GM12872 (cell line): Measurements from ENCODE around the gene ST6GALNAC3.

Experiments
- TF ChIP-seq, protein P1 (sequence below): IDR thresholded peaks from 3 replicates; pipeline ENCODE4 v1.5.1; 2011; ENCODE audit warnings: low read depth, mild to moderate bottlenecking, low read length, moderate library complexity; ENCODE audit not compliant: insufficient read depth

The ST6GALNAC3 gene

GRCh38 chr1:76668046-76668445 lies 593.5 kb downstream of the ST6GALNAC3 start:
- TF ChIP-seq, protein P1, sequence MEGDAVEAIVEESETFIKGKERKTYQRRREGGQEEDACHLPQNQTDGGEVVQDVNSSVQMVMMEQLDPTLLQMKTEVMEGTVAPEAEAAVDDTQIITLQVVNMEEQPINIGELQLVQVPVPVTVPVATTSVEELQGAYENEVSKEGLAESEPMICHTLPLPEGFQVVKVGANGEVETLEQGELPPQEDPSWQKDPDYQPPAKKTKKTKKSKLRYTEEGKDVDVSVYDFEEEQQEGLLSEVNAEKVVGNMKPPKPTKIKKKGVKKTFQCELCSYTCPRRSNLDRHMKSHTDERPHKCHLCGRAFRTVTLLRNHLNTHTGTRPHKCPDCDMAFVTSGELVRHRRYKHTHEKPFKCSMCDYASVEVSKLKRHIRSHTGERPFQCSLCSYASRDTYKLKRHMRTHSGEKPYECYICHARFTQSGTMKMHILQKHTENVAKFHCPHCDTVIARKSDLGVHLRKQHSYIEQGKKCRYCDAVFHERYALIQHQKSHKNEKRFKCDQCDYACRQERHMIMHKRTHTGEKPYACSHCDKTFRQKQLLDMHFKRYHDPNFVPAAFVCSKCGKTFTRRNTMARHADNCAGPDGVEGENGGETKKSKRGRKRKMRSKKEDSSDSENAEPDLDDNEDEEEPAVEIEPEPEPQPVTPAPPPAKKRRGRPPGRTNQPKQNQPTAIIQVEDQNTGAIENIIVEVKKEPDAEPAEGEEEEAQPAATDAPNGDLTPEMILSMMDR = no peak

GRCh38 chr1:76669131-76669530 lies 594.6 kb downstream of the ST6GALNAC3 start:
- TF ChIP-seq, protein P1 = no peak

- TF ChIP-seq, protein P1 = no peak
These were observed 595.2 kb downstream of the ST6GALNAC3 start for GRCh38 chr1:76669624-76670315.

- TF ChIP-seq, protein P1 = no peak
These were observed 600.2 kb downstream of the ST6GALNAC3 start for GRCh38 chr1:76674689-76675210.

GRCh38 chr1:76677416-76678405 lies 603.2 kb downstream of the ST6GALNAC3 start:
- TF ChIP-seq, protein P1 = no peak

DNA sequence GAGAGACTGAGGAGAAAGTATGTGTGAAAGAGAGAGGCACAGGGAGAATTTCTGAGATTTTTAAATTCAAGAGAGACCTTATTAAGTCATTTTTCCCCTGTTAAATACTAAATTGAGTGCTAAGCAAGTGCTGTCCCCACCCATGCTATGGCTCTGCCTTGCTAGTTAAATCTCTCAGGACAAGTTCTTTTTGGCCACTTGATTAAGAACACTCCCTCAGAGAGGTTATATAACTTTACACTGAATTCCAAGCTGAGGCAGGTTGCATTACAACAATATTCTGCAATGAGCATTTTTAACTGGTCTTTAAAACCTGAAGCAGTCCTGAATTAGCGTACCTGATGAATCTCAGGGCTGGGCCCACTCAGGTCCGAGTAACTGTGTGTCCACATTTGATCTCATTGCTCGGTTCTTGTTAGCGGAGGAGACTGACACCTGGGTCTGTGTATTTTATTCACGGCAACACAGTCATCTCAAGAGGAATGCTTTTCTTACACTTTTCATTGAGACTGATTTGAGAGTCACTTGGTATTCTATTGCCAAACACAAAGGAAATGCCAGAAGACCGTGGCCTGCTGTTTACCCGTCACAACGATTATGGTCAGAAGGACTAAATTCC lies 605.1 kb downstream of the ST6GALNAC3 start:
- TF ChIP-seq, protein P1 = no peak

DNA sequence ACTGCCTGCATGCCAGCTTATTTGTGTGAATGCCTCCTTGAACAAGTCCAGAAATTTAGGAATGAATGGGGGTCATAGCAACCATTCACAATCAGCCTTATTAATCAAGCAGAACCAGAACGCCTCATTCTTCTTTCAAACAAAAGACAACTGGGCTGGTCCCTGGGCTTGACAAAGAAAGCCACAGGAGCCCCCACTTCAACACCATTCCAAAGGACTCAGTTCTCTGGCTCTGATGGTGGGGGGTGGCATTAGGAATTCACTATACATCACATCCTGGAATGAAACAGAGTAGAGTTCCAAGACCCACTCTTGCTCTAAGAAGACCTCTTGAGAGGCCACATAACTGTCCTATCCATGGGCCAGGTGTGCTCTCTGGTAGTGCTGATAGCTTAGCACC lies 606.1 kb downstream of the ST6GALNAC3 start:
- TF ChIP-seq, protein P1 = no peak
